ENCODE results near the gene SDCCAG8. TPM values are rescaled to one million over a fixed set of nuclear protein-coding genes. Genes with fewer than 3 reads are reported as not detected.

Gene SDCCAG8
- total and polyA plus RNA-seq, 2 experiments from 2014 or later: 28.0 to 66.7 TPM

- Mint-ChIP-seq H3K36me3 (ENCODE audit: low read depth) (peaks cover 8% of the 10 kb centered on the region; the same call in 1 of the 3 replicates), H3K9me3 (no peaks in the 10 kb centered on the region; the same call in 2 of the 3 replicates), H3K4me1 (peaks cover 11% of the 10 kb centered on the region), H3K27me3 (ENCODE audit: insufficient read depth, low read depth, poor library complexity) (no peaks in the 10 kb centered on the region), H3K27ac (no peak overlapping the region), H3K4me3 (no peak overlapping the region)
- no peaks in the 10 kb centered on the region for H3K27me3 ChIP-seq (ENCODE audit: insufficient read depth)
- no peak for DNase-seq (ENCODE audit: low spot score)
- no peaks in the 10 kb centered on the region for H3K36me3 ChIP-seq (ENCODE audit: insufficient read depth)
- no peaks in the 10 kb centered on the region for H3K4me1 ChIP-seq (ENCODE audit: insufficient read depth)
- H3K4me3 ChIP-seq: no peak overlapping the region
- no peak overlapping the region for H2AFZ ChIP-seq
- TF ChIP-seq NANOG (IDR thresholded peaks at IDR 0.05; ENCODE audit: borderline replicate concordance) (no peak), POLR2AphosphoS5 (IDR thresholded peaks at IDR 0.05; ENCODE audit: low read depth) (no peak)
- H4K20me1 ChIP-seq (replicated peaks; ENCODE audit: insufficient read depth): no peaks in the 10 kb centered on the region
- no peak overlapping the region for H3K4me2 ChIP-seq
- no peak overlapping the region for H3K27ac ChIP-seq (ENCODE audit: low read depth)
- ATAC-seq: no peak
- no peaks in the 10 kb centered on the region for H3K9me2 ChIP-seq (ENCODE audit: insufficient read depth)
- H3F3A ChIP-seq (replicated peaks; ENCODE audit: low read depth): no peaks in the 10 kb centered on the region
- no peaks in the 10 kb centered on the region for H3K79me2 ChIP-seq (replicated peaks; ENCODE audit: insufficient read depth)
These were observed 24.8 kb downstream of the SDCCAG8 start for GRCh38 chr1:243280571-243281129.

- H3K4me1 ChIP-seq (ENCODE audit: insufficient read depth): no peaks in the 10 kb centered on the region
- no peaks in the 10 kb centered on the region for H4K20me1 ChIP-seq (replicated peaks; ENCODE audit: insufficient read depth)
- H2AFZ ChIP-seq: no peak overlapping the region
- H3K4me1 Mint-ChIP-seq: peaks cover 11% of the 10 kb centered on the region
- 0 out of 3 replicates have a peak, but pooled peaks cover 8% of the 10 kb centered on the region for H3K36me3 Mint-ChIP-seq (ENCODE audit: low read depth)
- H3K27me3 ChIP-seq (ENCODE audit: insufficient read depth): no peaks in the 10 kb centered on the region
- no peak overlapping the region for H3K4me3 Mint-ChIP-seq
- no peak overlapping the region for H3K4me3 ChIP-seq
- H3K27ac ChIP-seq (ENCODE audit: low read depth): no peak overlapping the region
- DNase-seq (ENCODE audit: low spot score) (no peak), ATAC-seq (no peak)
- no peaks in the 10 kb centered on the region for H3F3A ChIP-seq (replicated peaks; ENCODE audit: low read depth)
- no peaks in the 10 kb centered on the region for H3K9me2 ChIP-seq (ENCODE audit: insufficient read depth)
- no peaks in the 10 kb centered on the region for H3K27me3 Mint-ChIP-seq (ENCODE audit: insufficient read depth, low read depth, poor library complexity)
- no peaks in the 10 kb centered on the region for H3K79me2 ChIP-seq (replicated peaks; ENCODE audit: insufficient read depth)
- no peaks in the 10 kb centered on the region for H3K36me3 ChIP-seq (ENCODE audit: insufficient read depth)
- no peak overlapping the region for H3K27ac Mint-ChIP-seq
- no peaks in the 10 kb centered on the region; the same call in 2 of the 3 replicates for H3K9me3 Mint-ChIP-seq
- H3K4me2 ChIP-seq: no peak overlapping the region
- TF ChIP-seq EZH2 (IDR thresholded peaks at IDR 0.05; ENCODE audit: low read depth, unreplicated experiment): no peak
- TF ChIP-seq ZNF114 (CRISPR knock-in tag; IDR thresholded peaks at IDR 0.05): no peak
- no peak for TF ChIP-seq CTCF (conservative IDR thresholded peaks at IDR 0.05; ENCODE audit: low read depth in 2 of 2)
- TF ChIP-seq CREB1 (CRISPR knock-in tag; IDR thresholded peaks at IDR 0.05; ENCODE audit: low read depth): no peak
- TF ChIP-seq ETS1 (IDR thresholded peaks at IDR 0.05): no peak
- TF ChIP-seq ZNF331 (CRISPR knock-in tag; IDR thresholded peaks at IDR 0.05; ENCODE audit: low read depth): no peak
- TF ChIP-seq NANOG (IDR thresholded peaks at IDR 0.05; ENCODE audit: borderline replicate concordance): no peak
- no peak for TF ChIP-seq ZNF462 (CRISPR knock-in tag; IDR thresholded peaks at IDR 0.05)
These were observed 25.8 kb downstream of the SDCCAG8 start for GRCh38 chr1:243281672-243282071.

Data from GM23338 (cell line).